ENCODE results near the gene ARHGAP24.
A peak's percentile ranks its signal among the peaks of the same experiment; 100 is the strongest.

ARHGAP24 gene

GRCh38 chr4:85700362-85700761, 225.4 kb downstream of the ARHGAP24 start:
- Histone ChIP-seq H3K4me1 (ENCODE audit: control insufficient read depth, low read depth, low read length) (no peaks in the 10 kb centered on the region), H3K4me3 (ENCODE audit: low read length) (no peak overlapping the region), H3K36me3 (ENCODE audit: control insufficient read depth, insufficient read depth, low read length) (no peaks in the 10 kb centered on the region), H2AK5ac (ENCODE audit: low read length) (no peak overlapping the region), H3K27ac (ENCODE audit: low read depth, low read length) (no peak overlapping the region), H3K18ac (ENCODE audit: low read length) (no peak overlapping the region), H4K5ac (ENCODE audit: low read length) (no peak overlapping the region), H3K23ac (ENCODE audit: low read length) (no peak overlapping the region), H3K4me2 (ENCODE audit: low read length) (no peak overlapping the region), H3K9ac (ENCODE audit: low read length) (no peak overlapping the region), H4K8ac (ENCODE audit: low read depth, low read length) (no peak overlapping the region), H2BK15ac (replicated peaks; ENCODE audit: low read depth) (no peak overlapping the region), H2BK120ac (ENCODE audit: low read depth, low read length) (no peak overlapping the region), H3K79me2 (ENCODE audit: control insufficient read depth, insufficient read depth, low read length) (no peaks in the 10 kb centered on the region), H3K4ac (ENCODE audit: low read depth, low read length) (no peak overlapping the region), H2BK5ac (ENCODE audit: low read length) (no peak overlapping the region), H3K79me1 (ENCODE audit: low read length) (no peaks in the 10 kb centered on the region), H3K56ac (ENCODE audit: low read length) (no peak overlapping the region), H3K27me3 (ENCODE audit: insufficient read depth, low read length, poor library complexity) (no peaks in the 10 kb centered on the region)
- DNase-seq, result no peak
- no CpG with 5 or more reads among the region's 3 CpGs for whole genome bisulfite sequencing (ENCODE audit: extremely low coverage, insufficient coverage, low lambda C conversion rate)

- Histone ChIP-seq H2BK15ac (replicated peaks; ENCODE audit: low read depth) (no peak overlapping the region), H2BK5ac (ENCODE audit: low read length) (no peak overlapping the region), H4K8ac (ENCODE audit: low read depth, low read length) (no peak overlapping the region), H3K9ac (ENCODE audit: low read length) (no peak overlapping the region), H3K4ac (ENCODE audit: low read depth, low read length) (no peak overlapping the region), H4K5ac (ENCODE audit: low read length) (no peak overlapping the region), H3K23ac (ENCODE audit: low read length) (no peak overlapping the region), H3K36me3 (ENCODE audit: control insufficient read depth, insufficient read depth, low read length) (no peaks in the 10 kb centered on the region), H3K79me2 (ENCODE audit: control insufficient read depth, insufficient read depth, low read length) (no peaks in the 10 kb centered on the region), H3K79me1 (ENCODE audit: low read length) (no peaks in the 10 kb centered on the region), H3K4me3 (ENCODE audit: low read length) (no peak overlapping the region), H3K27ac (ENCODE audit: low read depth, low read length) (no peak overlapping the region), H3K18ac (ENCODE audit: low read length) (no peak overlapping the region), H2BK120ac (ENCODE audit: low read depth, low read length) (no peak overlapping the region), H3K4me2 (ENCODE audit: low read length) (no peak overlapping the region), H3K27me3 (ENCODE audit: insufficient read depth, low read length, poor library complexity) (no peaks in the 10 kb centered on the region), H3K4me1 (ENCODE audit: control insufficient read depth, low read depth, low read length) (no peaks in the 10 kb centered on the region), H2AK5ac (ENCODE audit: low read length) (no peak overlapping the region), H3K56ac (ENCODE audit: low read length) (no peak overlapping the region)
- DNase-seq, result no peak
- WGBS (ENCODE audit: extremely low coverage, insufficient coverage, low lambda C conversion rate), result no CpG with 5 or more reads among the region's 1 CpG
Observed at GRCh38 chr4:85701861-85702321, 226.9 kb downstream of the ARHGAP24 start.

DNA sequence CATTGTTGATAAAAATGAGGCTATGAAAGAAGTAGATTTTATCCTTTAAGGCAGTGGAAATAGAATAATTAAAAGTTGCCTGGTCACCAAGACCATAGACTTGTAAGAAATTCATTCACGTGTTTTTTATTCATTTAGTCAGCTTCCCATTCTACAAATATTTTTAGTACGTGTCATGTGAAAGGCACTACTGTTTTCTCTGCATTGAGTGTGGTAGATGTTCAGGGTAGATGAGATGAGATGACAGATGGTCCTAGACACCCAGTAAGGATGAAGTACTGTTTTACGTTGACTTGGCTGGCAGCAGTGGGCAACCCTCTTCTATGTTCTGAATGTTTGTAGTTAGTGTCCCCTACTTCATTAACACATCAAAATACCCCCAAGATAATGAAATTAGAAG, 228.1 kb downstream of the ARHGAP24 start:
- no peak overlapping the region for H3K23ac ChIP-seq (ENCODE audit: low read length)
- H3K79me2 ChIP-seq (ENCODE audit: control insufficient read depth, insufficient read depth, low read length), result no peaks in the 10 kb centered on the region
- no peak overlapping the region for H3K9ac ChIP-seq (ENCODE audit: low read length)
- no peak overlapping the region for H3K27ac ChIP-seq (ENCODE audit: low read depth, low read length)
- no peak overlapping the region for H3K56ac ChIP-seq (ENCODE audit: low read length)
- no peak overlapping the region for H2BK5ac ChIP-seq (ENCODE audit: low read length)
- WGBS (ENCODE audit: extremely low coverage, insufficient coverage, low lambda C conversion rate), result no CpG with 5 or more reads among the region's 3 CpGs
- H3K4me1 ChIP-seq (ENCODE audit: control insufficient read depth, low read depth, low read length), result no peaks in the 10 kb centered on the region
- no peak overlapping the region for H2AK5ac ChIP-seq (ENCODE audit: low read length)
- H4K5ac ChIP-seq (ENCODE audit: low read length), result no peak overlapping the region
- H3K4me2 ChIP-seq (ENCODE audit: low read length), result no peak overlapping the region
- no peak overlapping the region for H4K8ac ChIP-seq (ENCODE audit: low read depth, low read length)
- no peak for DNase-seq
- no peaks in the 10 kb centered on the region for H3K79me1 ChIP-seq (ENCODE audit: low read length)
- no peaks in the 10 kb centered on the region for H3K36me3 ChIP-seq (ENCODE audit: control insufficient read depth, insufficient read depth, low read length)
- H3K4ac ChIP-seq (ENCODE audit: low read depth, low read length), result no peak overlapping the region
- no peak overlapping the region for H2BK120ac ChIP-seq (ENCODE audit: low read depth, low read length)
- no peaks in the 10 kb centered on the region for H3K27me3 ChIP-seq (ENCODE audit: insufficient read depth, low read length, poor library complexity)
- no peak overlapping the region for H3K18ac ChIP-seq (ENCODE audit: low read length)
- no peak overlapping the region for H3K4me3 ChIP-seq (ENCODE audit: low read length)
- H2BK15ac ChIP-seq (replicated peaks; ENCODE audit: low read depth), result no peak overlapping the region

GRCh38 chr4:85707611-85708010, 232.7 kb downstream of the ARHGAP24 start:
- WGBS (ENCODE audit: extremely low coverage, insufficient coverage, low lambda C conversion rate), result no CpG with 5 or more reads among the region's 5 CpGs

DNA sequence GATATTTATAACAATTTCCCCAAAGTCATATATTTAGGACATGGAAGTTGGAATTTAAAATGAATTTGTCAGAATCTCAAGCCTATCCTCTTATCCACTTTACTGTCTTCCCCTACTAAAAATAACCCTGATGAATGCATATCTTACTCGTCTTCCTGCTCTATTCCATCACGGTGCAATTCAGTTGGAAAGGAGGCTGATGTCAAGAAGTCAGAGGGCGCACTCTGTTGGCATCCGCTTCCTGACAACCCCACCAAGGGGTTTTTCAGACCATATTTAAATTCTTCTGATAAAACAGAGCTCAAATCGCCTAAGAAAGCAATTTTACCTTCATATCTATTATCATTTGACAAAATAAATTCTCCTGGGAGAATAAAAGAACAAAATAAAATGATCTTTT, 233.5 kb downstream of the ARHGAP24 start:
- Histone ChIP-seq H3K56ac (ENCODE audit: low read length) (no peak overlapping the region), H3K4me2 (ENCODE audit: low read length) (no peak overlapping the region), H3K79me1 (ENCODE audit: low read length) (no peaks in the 10 kb centered on the region), H3K4me1 (ENCODE audit: control insufficient read depth, low read depth, low read length) (no peaks in the 10 kb centered on the region), H3K4me3 (ENCODE audit: low read length) (no peak overlapping the region), H3K36me3 (ENCODE audit: control insufficient read depth, insufficient read depth, low read length) (no peaks in the 10 kb centered on the region), H3K18ac (ENCODE audit: low read length) (no peak overlapping the region), H3K9ac (ENCODE audit: low read length) (no peak overlapping the region), H3K23ac (ENCODE audit: low read length) (no peak overlapping the region), H3K4ac (ENCODE audit: low read depth, low read length) (no peak overlapping the region), H2BK5ac (ENCODE audit: low read length) (no peak overlapping the region), H2BK120ac (ENCODE audit: low read depth, low read length) (no peak overlapping the region), H2AK5ac (ENCODE audit: low read length) (no peak overlapping the region), H3K27me3 (ENCODE audit: insufficient read depth, low read length, poor library complexity) (no peaks in the 10 kb centered on the region), H3K79me2 (ENCODE audit: control insufficient read depth, insufficient read depth, low read length) (no peaks in the 10 kb centered on the region), H4K8ac (ENCODE audit: low read depth, low read length) (no peak overlapping the region), H3K27ac (ENCODE audit: low read depth, low read length) (no peak overlapping the region), H4K5ac (ENCODE audit: low read length) (no peak overlapping the region), H2BK15ac (replicated peaks; ENCODE audit: low read depth) (no peak overlapping the region)
- WGBS (ENCODE audit: extremely low coverage, insufficient coverage, low lambda C conversion rate), result no CpG with 5 or more reads among the region's 5 CpGs
- peak; percentile 21 for DNase-seq

More at GRCh38 chr4:85707611-85708010, 232.7 kb downstream of the ARHGAP24 start:
- Histone ChIP-seq H2BK120ac (ENCODE audit: low read depth, low read length) (no peak overlapping the region), H3K4me2 (ENCODE audit: low read length) (no peak overlapping the region), H3K27me3 (ENCODE audit: insufficient read depth, low read length, poor library complexity) (no peaks in the 10 kb centered on the region), H3K18ac (ENCODE audit: low read length) (no peak overlapping the region), H3K56ac (ENCODE audit: low read length) (no peak overlapping the region), H2AK5ac (ENCODE audit: low read length) (no peak overlapping the region), H3K36me3 (ENCODE audit: control insufficient read depth, insufficient read depth, low read length) (no peaks in the 10 kb centered on the region), H3K4ac (ENCODE audit: low read depth, low read length) (no peak overlapping the region), H3K4me3 (ENCODE audit: low read length) (no peak overlapping the region), H3K79me1 (ENCODE audit: low read length) (no peaks in the 10 kb centered on the region), H3K27ac (ENCODE audit: low read depth, low read length) (no peak overlapping the region), H3K79me2 (ENCODE audit: control insufficient read depth, insufficient read depth, low read length) (no peaks in the 10 kb centered on the region), H4K5ac (ENCODE audit: low read length) (no peak overlapping the region), H2BK15ac (replicated peaks; ENCODE audit: low read depth) (no peak overlapping the region), H3K9ac (ENCODE audit: low read length) (no peak overlapping the region), H2BK5ac (ENCODE audit: low read length) (no peak overlapping the region), H3K4me1 (ENCODE audit: control insufficient read depth, low read depth, low read length) (no peaks in the 10 kb centered on the region), H3K23ac (ENCODE audit: low read length) (no peak overlapping the region), H4K8ac (ENCODE audit: low read depth, low read length) (no peak overlapping the region)
- DNase-seq, result no peak

DNA sequence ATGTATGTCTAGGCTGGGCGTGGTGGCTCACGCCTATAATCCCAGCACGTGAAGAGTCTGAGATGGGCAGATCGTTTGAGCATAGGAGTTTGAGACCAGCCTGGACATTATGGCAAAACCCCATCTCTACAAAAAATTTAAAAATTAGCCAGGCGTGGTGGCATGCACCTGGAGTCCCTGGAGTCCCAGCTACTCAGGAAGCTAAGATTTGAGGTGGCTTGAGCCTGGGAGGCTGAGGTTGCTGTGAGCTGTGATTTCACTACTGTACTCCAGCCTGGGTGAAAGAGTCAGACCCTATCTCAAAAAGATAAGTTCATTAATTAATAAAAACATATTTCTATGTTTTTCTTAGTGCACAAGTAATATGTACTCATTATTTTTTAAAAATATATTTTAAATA, 238.1 kb downstream of the ARHGAP24 start:
- no peak overlapping the region for H3K27ac ChIP-seq (ENCODE audit: low read depth, low read length)
- no peak overlapping the region for H3K9ac ChIP-seq (ENCODE audit: low read length)
- H3K4me1 ChIP-seq (ENCODE audit: control insufficient read depth, low read depth, low read length), result no peaks in the 10 kb centered on the region
- no peaks in the 10 kb centered on the region for H3K27me3 ChIP-seq (ENCODE audit: insufficient read depth, low read length, poor library complexity)
- H2AK5ac ChIP-seq (ENCODE audit: low read length), result no peak overlapping the region
- H3K56ac ChIP-seq (ENCODE audit: low read length), result no peak overlapping the region
- H3K36me3 ChIP-seq (ENCODE audit: control insufficient read depth, insufficient read depth, low read length), result no peaks in the 10 kb centered on the region
- H2BK15ac ChIP-seq (replicated peaks; ENCODE audit: low read depth), result no peak overlapping the region
- no peaks in the 10 kb centered on the region for H3K79me2 ChIP-seq (ENCODE audit: control insufficient read depth, insufficient read depth, low read length)
- DNase-seq, result no peak
- H2BK120ac ChIP-seq (ENCODE audit: low read depth, low read length), result no peak overlapping the region
- no peak overlapping the region for H2BK5ac ChIP-seq (ENCODE audit: low read length)
- H3K18ac ChIP-seq (ENCODE audit: low read length), result no peak overlapping the region
- WGBS (ENCODE audit: extremely low coverage, insufficient coverage, low lambda C conversion rate), result no CpG with 5 or more reads among the region's 5 CpGs
- H3K4ac ChIP-seq (ENCODE audit: low read depth, low read length), result no peak overlapping the region
- H4K5ac ChIP-seq (ENCODE audit: low read length), result no peak overlapping the region
- H3K79me1 ChIP-seq (ENCODE audit: low read length), result no peaks in the 10 kb centered on the region
- no peak overlapping the region for H3K23ac ChIP-seq (ENCODE audit: low read length)
- no peak overlapping the region for H3K4me2 ChIP-seq (ENCODE audit: low read length)
- no peak overlapping the region for H3K4me3 ChIP-seq (ENCODE audit: low read length)
- no peak overlapping the region for H4K8ac ChIP-seq (ENCODE audit: low read depth, low read length)

All from mesendoderm (in vitro differentiated cells).